MM.1S (cell line): ENCODE results near the gene ZNF618.
"Not testable (repeated sequence)": the region's sequence is repeated elsewhere in the genome, so short reads cannot be mapped to it uniquely, and the experiment has no call there.

Experiments
- DNase-seq: peaks from one replicate; pipeline ENCODE4 v3.0.0-alpha.2; 2015
- H2AFZ ChIP-seq: fragments of 300-600 bp; sonication (generic); 2 replicates; pipeline ENCODE4 v1.6.0; 2016; ENCODE audit warnings: antibody characterized with exemption, low read length
- H3F3A ChIP-seq: fragments of 300-600 bp; sonication (generic); 2 replicates; pipeline ENCODE4 v1.6.1; 2016; ENCODE audit warnings: mild to moderate bottlenecking, antibody characterized with exemption, low read length, moderate library complexity, mixed read lengths; ENCODE audit not compliant: insufficient read depth
- H3K27ac ChIP-seq: fragments of 300-600 bp; sonication (generic); 2 replicates; pipeline ENCODE4 v1.5.1; 2016; ENCODE audit warnings: mild to moderate bottlenecking, low read length
- H3K27me3 ChIP-seq: fragments of 300-600 bp; sonication (generic); replicated peaks from 2 replicates; pipeline ENCODE4 v1.6.0; 2016; ENCODE audit warnings: low read length; ENCODE audit not compliant: insufficient read depth
- H3K36me3 ChIP-seq: fragments of 300-600 bp; sonication (generic); replicated peaks from 2 replicates; pipeline ENCODE4 v1.6.1; 2016; ENCODE audit warnings: mild to moderate bottlenecking, low read length, mixed read lengths; ENCODE audit not compliant: insufficient read depth
- H3K4me1 ChIP-seq: fragments of 300-600 bp; sonication (generic); 2 replicates; pipeline ENCODE4 v1.6.1; 2016; ENCODE audit warnings: low read length, mixed read lengths
- H3K4me2 ChIP-seq: fragments of 300-600 bp; sonication (generic); 2 replicates; pipeline ENCODE4 v1.6.0; 2016; ENCODE audit warnings: low read depth, low read length
- H3K4me3 ChIP-seq: fragments of 300-600 bp; sonication (generic); 2 replicates; pipeline ENCODE4 v1.5.1; 2016; ENCODE audit warnings: low read length, mixed read lengths
- H3K79me2 ChIP-seq: fragments of 300-600 bp; sonication (generic); 2 replicates; pipeline ENCODE4 v1.6.1; 2016; ENCODE audit warnings: mixed run types, low read length, mixed read lengths
- H3K9ac ChIP-seq: fragments of 300-600 bp; sonication (generic); 2 replicates; pipeline ENCODE4 v1.6.1; 2016; ENCODE audit warnings: low read length, mixed read lengths
- H3K9me2 ChIP-seq: fragments of 300-600 bp; sonication (generic); replicated peaks from 2 replicates; pipeline ENCODE4 v1.6.1; 2016; ENCODE audit warnings: mild to moderate bottlenecking, low read length, mixed read lengths; ENCODE audit not compliant: insufficient read depth
- H3K9me3 ChIP-seq: fragments of 300-600 bp; sonication (generic); replicated peaks from 2 replicates; pipeline ENCODE4 v1.6.1; 2016; ENCODE audit warnings: mild to moderate bottlenecking, low read length, mixed read lengths; ENCODE audit not compliant: insufficient read depth
- H4K20me1 ChIP-seq: fragments of 300-600 bp; sonication (generic); 2 replicates; pipeline ENCODE4 v1.6.1; 2016; ENCODE audit warnings: mild to moderate bottlenecking, low read length, moderate library complexity, mixed read lengths; ENCODE audit not compliant: insufficient read depth
- EZH2 ChIP-seq: fragments of 300-600 bp; sonication (generic); optimal IDR thresholded peaks from 2 replicates; pipeline ENCODE3; 2017; ENCODE audit warnings: low read depth, mild to moderate bottlenecking, antibody characterized with exemption, low read length, mixed read lengths
- EZH2phosphoT487 ChIP-seq: fragments of 300-600 bp; sonication (generic); IDR thresholded peaks from 2 replicates; pipeline ENCODE4 v1.6.1; 2018; ENCODE audit warnings: antibody characterized with exemption, low read length
- TF ChIP-seq, protein P1 (sequence below): fragments of 300-600 bp; sonication (generic); IDR thresholded peaks from 2 replicates; pipeline ENCODE4 v1.5.1; 2016; ENCODE audit warnings: antibody characterized with exemption, low read length, mixed read lengths

The ZNF618 gene

GRCh38 chr9:114037249-114037648, 161.1 kb downstream of the ZNF618 start:
- no peaks in the 10 kb centered on the region for H3K27me3 ChIP-seq

DNA sequence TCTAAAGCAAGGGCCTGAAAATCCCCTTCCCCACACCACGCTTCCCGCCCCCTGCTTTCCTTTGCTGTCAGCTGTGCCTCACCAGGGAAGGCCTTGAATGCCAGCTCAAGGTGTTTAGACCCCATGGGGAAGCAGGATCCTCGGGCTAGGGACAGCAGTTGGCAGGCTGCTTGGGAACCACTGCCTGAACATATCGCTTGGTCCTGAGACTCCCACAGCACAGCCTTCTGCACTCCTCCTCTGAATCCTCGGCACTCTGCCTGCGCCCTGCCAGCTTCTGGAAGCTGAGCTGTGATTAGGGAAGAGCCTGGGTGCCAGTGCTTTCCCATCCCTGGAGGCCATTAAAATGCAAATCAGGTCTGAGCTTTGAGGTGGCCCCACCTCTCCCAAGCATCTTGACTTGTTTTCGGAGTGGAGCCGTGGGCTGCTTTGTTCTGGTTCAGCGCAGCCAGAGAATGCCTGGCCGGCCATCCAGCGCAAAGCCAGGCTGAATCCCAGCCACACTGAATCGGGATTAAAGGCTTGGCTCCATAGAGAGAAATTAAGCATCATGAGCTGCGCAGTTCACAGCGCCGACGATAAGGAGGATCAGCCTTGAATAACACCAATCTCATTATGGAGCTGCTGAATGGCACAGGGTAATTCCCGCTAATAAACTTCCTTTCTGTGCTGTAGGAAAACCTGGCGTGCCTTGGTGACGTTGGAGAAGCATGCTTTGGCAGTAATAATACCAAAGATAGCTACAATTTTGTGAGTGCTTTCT, 162.0 kb downstream of the ZNF618 start:
- Histone ChIP-seq H3K4me1 (no peaks in the 10 kb centered on the region), H3K27ac (no peak overlapping the region), H2AFZ (no peak overlapping the region), H3F3A (no peaks in the 10 kb centered on the region), H3K36me3 (no peaks in the 10 kb centered on the region), H3K4me2 (no peak overlapping the region), H3K79me2 (no peaks in the 10 kb centered on the region), H3K9me3 (no peaks in the 10 kb centered on the region), H3K4me3 (no peak overlapping the region), H3K9me2 (no peaks in the 10 kb centered on the region), H3K9ac (no peak overlapping the region), H4K20me1 (no peaks in the 10 kb centered on the region), H3K27me3 (no peaks in the 10 kb centered on the region)
- no peak for TF ChIP-seq EZH2phosphoT487
- DNase-seq, result no peak

More at GRCh38 chr9:114037249-114037648, 161.1 kb downstream of the ZNF618 start:
- H3K4me2 ChIP-seq, result no peak overlapping the region
- H3K9me2 ChIP-seq, result no peaks in the 10 kb centered on the region
- H3K9me3 ChIP-seq, result no peaks in the 10 kb centered on the region
- no peaks in the 10 kb centered on the region for H4K20me1 ChIP-seq
- TF ChIP-seq, protein P1, sequence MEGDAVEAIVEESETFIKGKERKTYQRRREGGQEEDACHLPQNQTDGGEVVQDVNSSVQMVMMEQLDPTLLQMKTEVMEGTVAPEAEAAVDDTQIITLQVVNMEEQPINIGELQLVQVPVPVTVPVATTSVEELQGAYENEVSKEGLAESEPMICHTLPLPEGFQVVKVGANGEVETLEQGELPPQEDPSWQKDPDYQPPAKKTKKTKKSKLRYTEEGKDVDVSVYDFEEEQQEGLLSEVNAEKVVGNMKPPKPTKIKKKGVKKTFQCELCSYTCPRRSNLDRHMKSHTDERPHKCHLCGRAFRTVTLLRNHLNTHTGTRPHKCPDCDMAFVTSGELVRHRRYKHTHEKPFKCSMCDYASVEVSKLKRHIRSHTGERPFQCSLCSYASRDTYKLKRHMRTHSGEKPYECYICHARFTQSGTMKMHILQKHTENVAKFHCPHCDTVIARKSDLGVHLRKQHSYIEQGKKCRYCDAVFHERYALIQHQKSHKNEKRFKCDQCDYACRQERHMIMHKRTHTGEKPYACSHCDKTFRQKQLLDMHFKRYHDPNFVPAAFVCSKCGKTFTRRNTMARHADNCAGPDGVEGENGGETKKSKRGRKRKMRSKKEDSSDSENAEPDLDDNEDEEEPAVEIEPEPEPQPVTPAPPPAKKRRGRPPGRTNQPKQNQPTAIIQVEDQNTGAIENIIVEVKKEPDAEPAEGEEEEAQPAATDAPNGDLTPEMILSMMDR, result no peak
- TF ChIP-seq EZH2, result no peak
- no peak for TF ChIP-seq EZH2phosphoT487
- no peaks in the 10 kb centered on the region for H3F3A ChIP-seq
- no peak for DNase-seq
- no peak overlapping the region for H2AFZ ChIP-seq
- no peaks in the 10 kb centered on the region for H3K79me2 ChIP-seq
- H3K36me3 ChIP-seq, result no peaks in the 10 kb centered on the region
- H3K9ac ChIP-seq, result no peak overlapping the region
- H3K4me1 ChIP-seq, result no peaks in the 10 kb centered on the region
- H3K4me3 ChIP-seq, result no peak overlapping the region
- no peak overlapping the region for H3K27ac ChIP-seq

GRCh38 chr9:114038724-114039313, 162.7 kb downstream of the ZNF618 start:
- H3K36me3 ChIP-seq, result no peaks in the 10 kb centered on the region
- H3K9ac ChIP-seq, result no peak overlapping the region
- H3K79me2 ChIP-seq, result no peaks in the 10 kb centered on the region
- no peak for DNase-seq
- no peaks in the 10 kb centered on the region for H3K4me1 ChIP-seq
- H3K4me2 ChIP-seq, result no peak overlapping the region
- H3K27me3 ChIP-seq, result no peaks in the 10 kb centered on the region
- no peak overlapping the region for H2AFZ ChIP-seq
- no peak for TF ChIP-seq EZH2
- H3K27ac ChIP-seq, result no peak overlapping the region
- H3K9me2 ChIP-seq, result no peaks in the 10 kb centered on the region
- no peak overlapping the region for H3K4me3 ChIP-seq
- no peaks in the 10 kb centered on the region for H4K20me1 ChIP-seq
- H3K9me3 ChIP-seq, result no peaks in the 10 kb centered on the region
- H3F3A ChIP-seq, result no peaks in the 10 kb centered on the region

DNA sequence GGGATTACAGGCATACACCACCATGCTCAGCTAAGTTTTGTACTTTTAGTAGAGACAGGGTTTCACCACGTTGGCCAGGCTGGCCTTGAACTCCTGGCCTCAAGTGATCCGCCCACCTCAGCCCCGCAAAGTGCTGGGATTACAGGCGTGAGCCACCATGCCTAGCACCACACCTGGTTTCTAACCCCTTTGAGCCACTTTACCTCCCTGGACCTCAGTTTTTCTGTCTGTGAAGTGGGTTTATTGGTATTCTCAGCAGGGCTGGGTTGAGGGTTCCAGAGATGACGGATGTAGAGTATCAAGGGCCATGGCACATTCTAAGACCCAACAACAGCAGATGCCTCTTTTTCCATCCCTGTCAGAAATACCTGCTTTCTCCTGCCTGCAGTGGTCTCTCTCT, 163.4 kb downstream of the ZNF618 start:
- no peak overlapping the region for H3K9ac ChIP-seq
- H3K9me3 ChIP-seq, result no peaks in the 10 kb centered on the region
- H3K36me3 ChIP-seq, result no peaks in the 10 kb centered on the region
- H3K4me2 ChIP-seq, result no peak overlapping the region
- H3K4me1 ChIP-seq, result no peaks in the 10 kb centered on the region
- no peak overlapping the region for H2AFZ ChIP-seq
- H4K20me1 ChIP-seq, result no peaks in the 10 kb centered on the region
- no peaks in the 10 kb centered on the region for H3K79me2 ChIP-seq
- no peaks in the 10 kb centered on the region for H3K27me3 ChIP-seq
- H3K4me3 ChIP-seq, result no peak overlapping the region
- no peaks in the 10 kb centered on the region for H3K9me2 ChIP-seq
- TF ChIP-seq EZH2 (no peak), EZH2phosphoT487 (no peak)
- TF ChIP-seq, protein P1, result no peak
- H3K27ac ChIP-seq, result no peak overlapping the region
- DNase-seq, result no peak
- H3F3A ChIP-seq, result no peaks in the 10 kb centered on the region

- not testable (repeated sequence) for H3K9ac ChIP-seq, H4K20me1 ChIP-seq, H3K9me3 ChIP-seq, H2AFZ ChIP-seq, H3K4me2 ChIP-seq, H3K27ac ChIP-seq, H3K27me3 ChIP-seq, DNase-seq, H3K4me3 ChIP-seq, H3K36me3 ChIP-seq, H3K79me2 ChIP-seq, H3K4me1 ChIP-seq, H3F3A ChIP-seq, H3K9me2 ChIP-seq
These were observed 167.6 kb downstream of the ZNF618 start for GRCh38 chr9:114043660-114044059.
